Kidney (tissue), 14 donors: ENCODE results near the gene NDUFA8. TPM values are rescaled to one million over a fixed set of nuclear protein-coding genes. Genes with fewer than 3 reads are reported as not detected.

ENCODE experiments used
- DNase-seq, 5 donors: peaks; one replicate each; pipeline ENCODE4 v3.0.0-alpha.2; 2013 to 2020
- FAIRE-seq: peaks from 2 replicates; lab custom pipeline; 2012; peaks lifted over from hg19 to GRCh38; lab: Jason Lieb, UNC
- H3K27ac ChIP-seq, 2 donors: one replicate each; pipeline ENCODE4 v1.7.0; 2013; ENCODE audit warnings: low read depth in 2 of 2, low read length in 2 of 2, inconsistent platforms in 1 of 2
- H3K27me3 ChIP-seq: one replicate; pipeline ENCODE4 v1.7.1; 2013; ENCODE audit warnings: low read length, inconsistent platforms; ENCODE audit not compliant: control insufficient read depth, insufficient read depth
- H3K36me3 ChIP-seq, 3 donors: one replicate each; pipeline versions ENCODE4 v1.7.0 to v1.7.1; 2013; ENCODE audit warnings: low read length in 3 of 3, control low read depth in 1 of 3, inconsistent platforms in 1 of 3; ENCODE audit not compliant: insufficient read depth in 3 of 3, control insufficient read depth in 2 of 3
- H3K4me1 ChIP-seq, 3 donors: one replicate each; pipeline versions ENCODE4 v1.7.0 to v1.7.1; 2013; ENCODE audit warnings: low read length in 3 of 3, inconsistent platforms in 1 of 3, low read depth in 1 of 3; ENCODE audit not compliant: control insufficient read depth in 2 of 3, insufficient read depth in 2 of 3
- H3K4me3 ChIP-seq, 3 donors: one replicate each; pipeline versions ENCODE4 v1.7.0 to v1.8.1; 2013; ENCODE audit warnings: low read length in 3 of 3, control low read depth in 1 of 3, inconsistent platforms in 1 of 3
- H3K9ac ChIP-seq, 3 donors: one replicate each; pipeline versions ENCODE4 v1.7.0 to v1.7.1; 2013; ENCODE audit warnings: low read length in 3 of 3, control low read depth in 1 of 3, inconsistent platforms in 1 of 3
- H3K9me3 ChIP-seq, 3 donors: one replicate each; pipeline versions ENCODE4 v1.7.0 to v1.7.1; 2013; ENCODE audit warnings: low read length in 3 of 3, control low read depth in 1 of 3, inconsistent platforms in 1 of 3; ENCODE audit not compliant: control insufficient read depth in 2 of 3, insufficient read depth in 1 of 3
- intact Hi-C: fragments of 100-400 bp; cut with DNase I; formaldehyde crosslinking; loops from one replicate; pipeline ENCODE4 v1.11.1; 2022
- polyA plus RNA-seq: library from polyadenylated mRNA; stranded (reverse); fragments of 350-450 nt; fragmentation: Illumina TruSeq; extraction: RNeasy Lipid Tissue Mini Kit (QIAGEN cat#74804); gene quantifications from one replicate; pipeline ENCODE4 v1.2.3, GENCODE V29; 2014; ENCODE audit warnings: low read depth, low replicate concordance; ENCODE audit not compliant: insufficient read depth
- total RNA-seq: library from RNA; stranded (reverse); fragmentation: NEBNext Ultra II Directional; extraction: Animal tissue kit (Norgen Biotek cat#: 25700); gene quantifications from one replicate; pipeline ENCODE4 v1.2.1, GENCODE V29; 2021
- TF ChIP-seq, protein P1 (sequence below): IDR thresholded peaks from 3 replicates; pipeline ENCODE4 v1.5.1; 2012; ENCODE audit warnings: mild to moderate bottlenecking, moderate library complexity, borderline replicate concordance; ENCODE audit not compliant: insufficient read depth; ENCODE audit errors: extremely low read depth
- donor health status: control.
- donor health status: control.
- donor health status: control.
- donor health status: control.
- donor health status: control.
- donor health status: DM: yes; HTN: yes; CAD: no.
- donor health status: Normal renal cell carcinoma (clear cell type).

NDUFA8 gene
- total and polyA plus RNA-seq, 2 donors from 2014 or later = 42.5 to 264 TPM

GRCh38 chr9:122116040-122116439 is 43.5 kb downstream of the NDUFA8 start:
- Histone ChIP-seq H3K9me3 (no peaks in the 10 kb centered on the region), H3K36me3 (no peaks in the 10 kb centered on the region), H3K27me3 (no peaks in the 10 kb centered on the region), H3K4me3 (no peak overlapping the region), H3K9ac (no peak overlapping the region), H3K27ac (no peak overlapping the region), H3K4me1 (no peaks in the 10 kb centered on the region)
- peak in 3 of 5 donors; percentile 2 to 56 (median 40) for DNase-seq
- TF ChIP-seq, protein P1, sequence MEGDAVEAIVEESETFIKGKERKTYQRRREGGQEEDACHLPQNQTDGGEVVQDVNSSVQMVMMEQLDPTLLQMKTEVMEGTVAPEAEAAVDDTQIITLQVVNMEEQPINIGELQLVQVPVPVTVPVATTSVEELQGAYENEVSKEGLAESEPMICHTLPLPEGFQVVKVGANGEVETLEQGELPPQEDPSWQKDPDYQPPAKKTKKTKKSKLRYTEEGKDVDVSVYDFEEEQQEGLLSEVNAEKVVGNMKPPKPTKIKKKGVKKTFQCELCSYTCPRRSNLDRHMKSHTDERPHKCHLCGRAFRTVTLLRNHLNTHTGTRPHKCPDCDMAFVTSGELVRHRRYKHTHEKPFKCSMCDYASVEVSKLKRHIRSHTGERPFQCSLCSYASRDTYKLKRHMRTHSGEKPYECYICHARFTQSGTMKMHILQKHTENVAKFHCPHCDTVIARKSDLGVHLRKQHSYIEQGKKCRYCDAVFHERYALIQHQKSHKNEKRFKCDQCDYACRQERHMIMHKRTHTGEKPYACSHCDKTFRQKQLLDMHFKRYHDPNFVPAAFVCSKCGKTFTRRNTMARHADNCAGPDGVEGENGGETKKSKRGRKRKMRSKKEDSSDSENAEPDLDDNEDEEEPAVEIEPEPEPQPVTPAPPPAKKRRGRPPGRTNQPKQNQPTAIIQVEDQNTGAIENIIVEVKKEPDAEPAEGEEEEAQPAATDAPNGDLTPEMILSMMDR = no peak
- no peak for FAIRE-seq
- intact Hi-C loops = no loop called here

- Histone ChIP-seq H3K9ac (no peak overlapping the region), H3K27ac (no peak overlapping the region), H3K4me1 (no peaks in the 10 kb centered on the region), H3K27me3 (no peaks in the 10 kb centered on the region), H3K9me3 (no peaks in the 10 kb centered on the region), H3K4me3 (no peak overlapping the region), H3K36me3 (no peaks in the 10 kb centered on the region)
- TF ChIP-seq, protein P1 = no peak
- FAIRE-seq = no peak
- peak in 1 of 5 donors; percentile 27 for DNase-seq
- intact Hi-C loops = no loop called here
Observed at GRCh38 chr9:122115176-122116035, 44.2 kb downstream of the NDUFA8 start.

- FAIRE-seq (no peak), DNase-seq (peak in 1 of 5 donors; percentile 8)
- Histone ChIP-seq H3K27ac (no peak overlapping the region), H3K36me3 (no peaks in the 10 kb centered on the region), H3K4me1 (no peaks in the 10 kb centered on the region), H3K9me3 (no peaks in the 10 kb centered on the region), H3K27me3 (no peaks in the 10 kb centered on the region), H3K9ac (no peak overlapping the region), H3K4me3 (no peak overlapping the region)
- intact Hi-C loops = no loop called here
- TF ChIP-seq, protein P1 = no peak
Observed at GRCh38 chr9:122113574-122113973, 46.0 kb downstream of the NDUFA8 start.
